Nephron progenitor cell (in vitro differentiated cells): ENCODE data around the gene EBLN2.
"Not testable (repeated sequence)": the region's sequence is repeated elsewhere in the genome, so short reads cannot be mapped to it uniquely, and the experiment has no call there.

ENCODE experiments used
- DNase-seq: peaks from one replicate; pipeline ENCODE4 v3.0.0; 2021
- H3K27ac Mint-ChIP-seq: 2 replicates; pipeline ENCODE4 v1.8.0; 2021; ENCODE audit warnings: mild to moderate bottlenecking, moderate library complexity, mixed read lengths
- H3K27me3 Mint-ChIP-seq: 2 replicates; pipeline ENCODE4 v1.8.0; 2021; ENCODE audit warnings: mild to moderate bottlenecking, low read depth, mixed read lengths; ENCODE audit not compliant: poor library complexity
- H3K36me3 Mint-ChIP-seq: 2 replicates; pipeline ENCODE4 v1.8.0; 2021; ENCODE audit warnings: low read depth, mixed read lengths
- H3K4me1 Mint-ChIP-seq: 2 replicates; pipeline ENCODE4 v1.8.0; 2021; ENCODE audit warnings: mixed read lengths
- H3K4me3 Mint-ChIP-seq: 2 replicates; pipeline ENCODE4 v1.8.0; 2021; ENCODE audit warnings: mild to moderate bottlenecking, moderate library complexity, mixed read lengths
- H3K9me3 Mint-ChIP-seq: 2 replicates; pipeline ENCODE4 v1.8.0; 2021; ENCODE audit warnings: mild to moderate bottlenecking, moderate library complexity, mixed read lengths
- TF ChIP-seq, protein P1 (sequence below): fragments of 200-600 bp; sonication (generic); IDR thresholded peaks from 2 replicates; pipeline ENCODE4 v1.5.0; 2021; ENCODE audit warnings: antibody characterized with exemption

Gene EBLN2

DNA sequence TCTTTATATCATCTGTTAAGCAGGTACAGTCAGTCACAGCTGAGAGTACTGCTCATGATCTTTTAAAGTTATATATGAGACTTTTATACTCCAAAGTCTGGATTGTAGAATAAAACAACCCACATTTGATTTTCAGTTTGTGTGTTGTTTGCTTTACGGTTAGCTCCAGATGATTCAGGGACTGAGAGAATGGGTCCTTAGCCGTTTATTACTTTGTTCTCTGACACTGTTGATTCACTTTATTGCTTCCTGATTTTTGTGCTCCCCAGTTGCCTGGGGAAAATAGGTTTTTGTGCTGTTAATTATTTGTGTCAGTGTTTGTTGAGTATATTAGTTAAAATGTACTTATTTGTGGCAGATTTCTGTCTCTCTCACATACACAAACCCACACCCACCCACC lies 8.6 kb upstream of the EBLN2 start:
- Mint-ChIP-seq H3K9me3 (no peaks in the 10 kb centered on the region), H3K4me3 (no peak overlapping the region), H3K4me1 (peaks cover 18% of the 10 kb centered on the region), H3K27ac (peak overlapping the region; percentile 54), H3K27me3 (no peaks in the 10 kb centered on the region), H3K36me3 (peaks cover 41% of the 10 kb centered on the region)
- no peak for DNase-seq
- TF ChIP-seq, protein P1, sequence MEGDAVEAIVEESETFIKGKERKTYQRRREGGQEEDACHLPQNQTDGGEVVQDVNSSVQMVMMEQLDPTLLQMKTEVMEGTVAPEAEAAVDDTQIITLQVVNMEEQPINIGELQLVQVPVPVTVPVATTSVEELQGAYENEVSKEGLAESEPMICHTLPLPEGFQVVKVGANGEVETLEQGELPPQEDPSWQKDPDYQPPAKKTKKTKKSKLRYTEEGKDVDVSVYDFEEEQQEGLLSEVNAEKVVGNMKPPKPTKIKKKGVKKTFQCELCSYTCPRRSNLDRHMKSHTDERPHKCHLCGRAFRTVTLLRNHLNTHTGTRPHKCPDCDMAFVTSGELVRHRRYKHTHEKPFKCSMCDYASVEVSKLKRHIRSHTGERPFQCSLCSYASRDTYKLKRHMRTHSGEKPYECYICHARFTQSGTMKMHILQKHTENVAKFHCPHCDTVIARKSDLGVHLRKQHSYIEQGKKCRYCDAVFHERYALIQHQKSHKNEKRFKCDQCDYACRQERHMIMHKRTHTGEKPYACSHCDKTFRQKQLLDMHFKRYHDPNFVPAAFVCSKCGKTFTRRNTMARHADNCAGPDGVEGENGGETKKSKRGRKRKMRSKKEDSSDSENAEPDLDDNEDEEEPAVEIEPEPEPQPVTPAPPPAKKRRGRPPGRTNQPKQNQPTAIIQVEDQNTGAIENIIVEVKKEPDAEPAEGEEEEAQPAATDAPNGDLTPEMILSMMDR = no peak

DNA sequence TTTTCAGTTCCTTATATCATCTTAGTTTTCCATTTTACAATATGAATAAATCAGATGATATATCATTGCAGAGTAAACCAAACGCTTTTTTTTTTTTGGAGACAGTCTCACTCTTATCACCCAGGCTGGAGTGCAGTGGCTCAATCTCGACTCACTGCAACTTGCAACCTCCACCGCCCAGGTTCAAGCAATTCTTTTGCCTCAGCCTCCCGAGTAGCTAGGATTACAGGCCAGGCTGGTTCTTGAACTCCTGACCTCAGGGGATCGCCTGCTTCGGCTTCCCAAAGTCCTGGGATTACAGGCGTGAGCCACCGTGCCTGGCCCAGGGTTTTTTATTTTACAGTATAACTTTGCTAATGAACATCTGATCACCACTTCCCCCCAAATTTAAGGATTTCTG lies 5.9 kb upstream of the EBLN2 start:
- Mint-ChIP-seq H3K27me3 (no peaks in the 10 kb centered on the region), H3K4me1 (peaks cover 18% of the 10 kb centered on the region), H3K27ac (peak overlapping the region; percentile 5), H3K36me3 (peaks cover 30% of the 10 kb centered on the region), H3K9me3 (no peaks in the 10 kb centered on the region), H3K4me3 (no peak overlapping the region)
- DNase-seq = no peak
- TF ChIP-seq, protein P1 = no peak

- TF ChIP-seq, protein P1 = peak; percentile 45
- H3K27ac Mint-ChIP-seq = peak overlapping the region; percentile 5
- no peaks in the 10 kb centered on the region for H3K9me3 Mint-ChIP-seq
- H3K27me3 Mint-ChIP-seq = no peaks in the 10 kb centered on the region
- no peak overlapping the region for H3K4me3 Mint-ChIP-seq
- DNase-seq = no peak
- peaks cover 18% of the 10 kb centered on the region for H3K4me1 Mint-ChIP-seq
- peaks cover 25% of the 10 kb centered on the region for H3K36me3 Mint-ChIP-seq
These were observed 5.2 kb upstream of the EBLN2 start for GRCh38 chr3:73056014-73056844.

- no peak overlapping the region for H3K4me3 Mint-ChIP-seq
- H3K27me3 Mint-ChIP-seq = no peaks in the 10 kb centered on the region
- H3K4me1 Mint-ChIP-seq = peaks cover 16% of the 10 kb centered on the region
- no peaks in the 10 kb centered on the region for H3K9me3 Mint-ChIP-seq
- peaks cover 22% of the 10 kb centered on the region for H3K36me3 Mint-ChIP-seq
- TF ChIP-seq, protein P1 = no peak
- H3K27ac Mint-ChIP-seq = peak overlapping the region; percentile 80
- no peak for DNase-seq
These were observed 4.7 kb upstream of the EBLN2 start for GRCh38 chr3:73056845-73057150.

- Mint-ChIP-seq H3K27me3 (no peaks in the 10 kb centered on the region), H3K4me1 (no peaks in the 10 kb centered on the region), H3K27ac (no peak overlapping the region), H3K9me3 (no peaks in the 10 kb centered on the region), H3K4me3 (no peak overlapping the region), H3K36me3 (peaks cover 46% of the 10 kb centered on the region)
- TF ChIP-seq, protein P1 = no peak
- no peak for DNase-seq
These were observed 1.1 kb upstream of the EBLN2 start for GRCh38 chr3:73060302-73060723.

DNA sequence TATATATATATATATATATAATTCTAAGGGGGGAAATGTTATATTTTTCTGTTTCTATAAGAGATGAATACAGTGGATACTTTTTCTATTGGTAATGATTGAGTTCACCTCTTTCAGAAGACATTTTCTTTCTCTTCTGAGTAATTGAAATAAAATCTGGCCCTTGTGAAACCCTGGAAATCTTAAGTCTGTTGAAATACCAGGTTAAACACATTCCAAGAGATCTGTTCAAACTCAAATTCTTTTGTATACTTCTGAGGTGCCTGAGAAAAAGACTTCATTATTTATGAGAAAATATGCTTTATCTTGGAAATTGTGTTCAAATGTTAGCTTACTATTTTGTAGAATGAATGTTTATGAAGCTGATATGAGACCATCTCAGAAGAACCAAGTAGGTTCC lies 4.8 kb downstream of the EBLN2 start:
- peaks cover 31% of the 10 kb centered on the region for H3K36me3 Mint-ChIP-seq
- H3K4me3 Mint-ChIP-seq, DNase-seq, H3K27me3 Mint-ChIP-seq, H3K9me3 Mint-ChIP-seq, H3K27ac Mint-ChIP-seq, H3K4me1 Mint-ChIP-seq: not testable (repeated sequence)
